HEK293 (cell line): ENCODE data around the gene PTPRF.

Source experiments
- ZNF404 ChIP-seq: fragments of 450-650 bp; formaldehyde crosslinking; IDR thresholded peaks from 2 replicates; pipeline ENCODE4 v1.5.1; 2017; ENCODE audit warnings: missing biosample characterization, missing genetic modification characterization
- TF ChIP-seq, protein P1 (sequence below): sonication (generic); formaldehyde crosslinking; IDR thresholded peaks from 2 replicates; pipeline ENCODE4 v1.8.1; 2022; ENCODE audit warnings: mild to moderate bottlenecking, moderate library complexity, missing genetic modification reagents
- TF ChIP-seq, protein P2 (sequence below): fragments of 450-650 bp; formaldehyde crosslinking; IDR thresholded peaks from 2 replicates; pipeline ENCODE4 v1.5.1; 2016; ENCODE audit warnings: missing biosample characterization, missing genetic modification characterization
- TF ChIP-seq, protein P3 (sequence below): fragments of 450-650 bp; formaldehyde crosslinking; IDR thresholded peaks from 2 replicates; pipeline ENCODE4 v1.5.1; 2016; ENCODE audit warnings: missing biosample characterization, missing genetic modification characterization
- TF ChIP-seq, protein P4 (sequence below): fragments of 450-650 bp; formaldehyde crosslinking; IDR thresholded peaks from 2 replicates; pipeline ENCODE4 v1.5.1; 2016; ENCODE audit warnings: missing biosample characterization, missing genetic modification characterization, borderline replicate concordance
- TF ChIP-seq, protein P5 (sequence below): fragments of 450-650 bp; formaldehyde crosslinking; IDR thresholded peaks from 2 replicates; pipeline ENCODE4 v1.5.1; 2016; ENCODE audit warnings: missing biosample characterization, missing genetic modification characterization, low read depth

DNA sequence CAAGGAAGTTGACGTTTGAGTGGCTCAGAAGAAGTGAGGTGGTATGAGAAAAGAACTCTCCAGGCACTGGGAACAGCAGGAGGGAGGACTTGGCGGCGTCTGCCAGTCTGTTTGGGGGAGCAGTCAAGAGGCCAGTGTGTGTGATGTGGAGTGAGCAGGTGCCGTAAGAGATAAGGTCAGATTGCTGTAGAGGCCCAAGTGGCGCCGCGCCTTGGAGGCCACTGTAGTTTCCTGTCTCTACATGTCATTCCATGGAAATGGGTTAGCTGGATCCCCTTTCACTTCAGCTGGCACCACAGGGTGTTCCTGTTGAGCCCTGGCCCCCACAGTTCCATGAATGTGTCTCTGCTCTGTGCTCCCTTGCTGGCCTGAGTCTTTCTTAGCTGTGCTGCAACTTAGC is 35.5 kb upstream of the PTPRF start:
- TF ChIP-seq, protein P1, sequence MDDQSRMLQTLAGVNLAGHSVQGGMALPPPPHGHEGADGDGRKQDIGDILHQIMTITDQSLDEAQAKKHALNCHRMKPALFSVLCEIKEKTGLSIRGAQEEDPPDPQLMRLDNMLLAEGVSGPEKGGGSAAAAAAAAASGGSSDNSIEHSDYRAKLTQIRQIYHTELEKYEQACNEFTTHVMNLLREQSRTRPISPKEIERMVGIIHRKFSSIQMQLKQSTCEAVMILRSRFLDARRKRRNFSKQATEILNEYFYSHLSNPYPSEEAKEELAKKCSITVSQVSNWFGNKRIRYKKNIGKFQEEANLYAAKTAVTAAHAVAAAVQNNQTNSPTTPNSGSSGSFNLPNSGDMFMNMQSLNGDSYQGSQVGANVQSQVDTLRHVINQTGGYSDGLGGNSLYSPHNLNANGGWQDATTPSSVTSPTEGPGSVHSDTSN (CRISPR knock-in tag), result no peak
- TF ChIP-seq, protein P2, sequence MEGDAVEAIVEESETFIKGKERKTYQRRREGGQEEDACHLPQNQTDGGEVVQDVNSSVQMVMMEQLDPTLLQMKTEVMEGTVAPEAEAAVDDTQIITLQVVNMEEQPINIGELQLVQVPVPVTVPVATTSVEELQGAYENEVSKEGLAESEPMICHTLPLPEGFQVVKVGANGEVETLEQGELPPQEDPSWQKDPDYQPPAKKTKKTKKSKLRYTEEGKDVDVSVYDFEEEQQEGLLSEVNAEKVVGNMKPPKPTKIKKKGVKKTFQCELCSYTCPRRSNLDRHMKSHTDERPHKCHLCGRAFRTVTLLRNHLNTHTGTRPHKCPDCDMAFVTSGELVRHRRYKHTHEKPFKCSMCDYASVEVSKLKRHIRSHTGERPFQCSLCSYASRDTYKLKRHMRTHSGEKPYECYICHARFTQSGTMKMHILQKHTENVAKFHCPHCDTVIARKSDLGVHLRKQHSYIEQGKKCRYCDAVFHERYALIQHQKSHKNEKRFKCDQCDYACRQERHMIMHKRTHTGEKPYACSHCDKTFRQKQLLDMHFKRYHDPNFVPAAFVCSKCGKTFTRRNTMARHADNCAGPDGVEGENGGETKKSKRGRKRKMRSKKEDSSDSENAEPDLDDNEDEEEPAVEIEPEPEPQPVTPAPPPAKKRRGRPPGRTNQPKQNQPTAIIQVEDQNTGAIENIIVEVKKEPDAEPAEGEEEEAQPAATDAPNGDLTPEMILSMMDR, result no peak
- TF ChIP-seq, protein P3, sequence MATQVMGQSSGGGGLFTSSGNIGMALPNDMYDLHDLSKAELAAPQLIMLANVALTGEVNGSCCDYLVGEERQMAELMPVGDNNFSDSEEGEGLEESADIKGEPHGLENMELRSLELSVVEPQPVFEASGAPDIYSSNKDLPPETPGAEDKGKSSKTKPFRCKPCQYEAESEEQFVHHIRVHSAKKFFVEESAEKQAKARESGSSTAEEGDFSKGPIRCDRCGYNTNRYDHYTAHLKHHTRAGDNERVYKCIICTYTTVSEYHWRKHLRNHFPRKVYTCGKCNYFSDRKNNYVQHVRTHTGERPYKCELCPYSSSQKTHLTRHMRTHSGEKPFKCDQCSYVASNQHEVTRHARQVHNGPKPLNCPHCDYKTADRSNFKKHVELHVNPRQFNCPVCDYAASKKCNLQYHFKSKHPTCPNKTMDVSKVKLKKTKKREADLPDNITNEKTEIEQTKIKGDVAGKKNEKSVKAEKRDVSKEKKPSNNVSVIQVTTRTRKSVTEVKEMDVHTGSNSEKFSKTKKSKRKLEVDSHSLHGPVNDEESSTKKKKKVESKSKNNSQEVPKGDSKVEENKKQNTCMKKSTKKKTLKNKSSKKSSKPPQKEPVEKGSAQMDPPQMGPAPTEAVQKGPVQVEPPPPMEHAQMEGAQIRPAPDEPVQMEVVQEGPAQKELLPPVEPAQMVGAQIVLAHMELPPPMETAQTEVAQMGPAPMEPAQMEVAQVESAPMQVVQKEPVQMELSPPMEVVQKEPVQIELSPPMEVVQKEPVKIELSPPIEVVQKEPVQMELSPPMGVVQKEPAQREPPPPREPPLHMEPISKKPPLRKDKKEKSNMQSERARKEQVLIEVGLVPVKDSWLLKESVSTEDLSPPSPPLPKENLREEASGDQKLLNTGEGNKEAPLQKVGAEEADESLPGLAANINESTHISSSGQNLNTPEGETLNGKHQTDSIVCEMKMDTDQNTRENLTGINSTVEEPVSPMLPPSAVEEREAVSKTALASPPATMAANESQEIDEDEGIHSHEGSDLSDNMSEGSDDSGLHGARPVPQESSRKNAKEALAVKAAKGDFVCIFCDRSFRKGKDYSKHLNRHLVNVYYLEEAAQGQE (tag by site-specific recombination), result no peak
- TF ChIP-seq, protein P4, sequence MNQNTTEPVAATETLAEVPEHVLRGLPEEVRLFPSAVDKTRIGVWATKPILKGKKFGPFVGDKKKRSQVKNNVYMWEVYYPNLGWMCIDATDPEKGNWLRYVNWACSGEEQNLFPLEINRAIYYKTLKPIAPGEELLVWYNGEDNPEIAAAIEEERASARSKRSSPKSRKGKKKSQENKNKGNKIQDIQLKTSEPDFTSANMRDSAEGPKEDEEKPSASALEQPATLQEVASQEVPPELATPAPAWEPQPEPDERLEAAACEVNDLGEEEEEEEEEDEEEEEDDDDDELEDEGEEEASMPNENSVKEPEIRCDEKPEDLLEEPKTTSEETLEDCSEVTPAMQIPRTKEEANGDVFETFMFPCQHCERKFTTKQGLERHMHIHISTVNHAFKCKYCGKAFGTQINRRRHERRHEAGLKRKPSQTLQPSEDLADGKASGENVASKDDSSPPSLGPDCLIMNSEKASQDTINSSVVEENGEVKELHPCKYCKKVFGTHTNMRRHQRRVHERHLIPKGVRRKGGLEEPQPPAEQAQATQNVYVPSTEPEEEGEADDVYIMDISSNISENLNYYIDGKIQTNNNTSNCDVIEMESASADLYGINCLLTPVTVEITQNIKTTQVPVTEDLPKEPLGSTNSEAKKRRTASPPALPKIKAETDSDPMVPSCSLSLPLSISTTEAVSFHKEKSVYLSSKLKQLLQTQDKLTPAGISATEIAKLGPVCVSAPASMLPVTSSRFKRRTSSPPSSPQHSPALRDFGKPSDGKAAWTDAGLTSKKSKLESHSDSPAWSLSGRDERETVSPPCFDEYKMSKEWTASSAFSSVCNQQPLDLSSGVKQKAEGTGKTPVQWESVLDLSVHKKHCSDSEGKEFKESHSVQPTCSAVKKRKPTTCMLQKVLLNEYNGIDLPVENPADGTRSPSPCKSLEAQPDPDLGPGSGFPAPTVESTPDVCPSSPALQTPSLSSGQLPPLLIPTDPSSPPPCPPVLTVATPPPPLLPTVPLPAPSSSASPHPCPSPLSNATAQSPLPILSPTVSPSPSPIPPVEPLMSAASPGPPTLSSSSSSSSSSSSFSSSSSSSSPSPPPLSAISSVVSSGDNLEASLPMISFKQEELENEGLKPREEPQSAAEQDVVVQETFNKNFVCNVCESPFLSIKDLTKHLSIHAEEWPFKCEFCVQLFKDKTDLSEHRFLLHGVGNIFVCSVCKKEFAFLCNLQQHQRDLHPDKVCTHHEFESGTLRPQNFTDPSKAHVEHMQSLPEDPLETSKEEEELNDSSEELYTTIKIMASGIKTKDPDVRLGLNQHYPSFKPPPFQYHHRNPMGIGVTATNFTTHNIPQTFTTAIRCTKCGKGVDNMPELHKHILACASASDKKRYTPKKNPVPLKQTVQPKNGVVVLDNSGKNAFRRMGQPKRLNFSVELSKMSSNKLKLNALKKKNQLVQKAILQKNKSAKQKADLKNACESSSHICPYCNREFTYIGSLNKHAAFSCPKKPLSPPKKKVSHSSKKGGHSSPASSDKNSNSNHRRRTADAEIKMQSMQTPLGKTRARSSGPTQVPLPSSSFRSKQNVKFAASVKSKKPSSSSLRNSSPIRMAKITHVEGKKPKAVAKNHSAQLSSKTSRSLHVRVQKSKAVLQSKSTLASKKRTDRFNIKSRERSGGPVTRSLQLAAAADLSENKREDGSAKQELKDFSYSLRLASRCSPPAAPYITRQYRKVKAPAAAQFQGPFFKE (tag by site-specific recombination), result no peak
- TF ChIP-seq, protein P5, sequence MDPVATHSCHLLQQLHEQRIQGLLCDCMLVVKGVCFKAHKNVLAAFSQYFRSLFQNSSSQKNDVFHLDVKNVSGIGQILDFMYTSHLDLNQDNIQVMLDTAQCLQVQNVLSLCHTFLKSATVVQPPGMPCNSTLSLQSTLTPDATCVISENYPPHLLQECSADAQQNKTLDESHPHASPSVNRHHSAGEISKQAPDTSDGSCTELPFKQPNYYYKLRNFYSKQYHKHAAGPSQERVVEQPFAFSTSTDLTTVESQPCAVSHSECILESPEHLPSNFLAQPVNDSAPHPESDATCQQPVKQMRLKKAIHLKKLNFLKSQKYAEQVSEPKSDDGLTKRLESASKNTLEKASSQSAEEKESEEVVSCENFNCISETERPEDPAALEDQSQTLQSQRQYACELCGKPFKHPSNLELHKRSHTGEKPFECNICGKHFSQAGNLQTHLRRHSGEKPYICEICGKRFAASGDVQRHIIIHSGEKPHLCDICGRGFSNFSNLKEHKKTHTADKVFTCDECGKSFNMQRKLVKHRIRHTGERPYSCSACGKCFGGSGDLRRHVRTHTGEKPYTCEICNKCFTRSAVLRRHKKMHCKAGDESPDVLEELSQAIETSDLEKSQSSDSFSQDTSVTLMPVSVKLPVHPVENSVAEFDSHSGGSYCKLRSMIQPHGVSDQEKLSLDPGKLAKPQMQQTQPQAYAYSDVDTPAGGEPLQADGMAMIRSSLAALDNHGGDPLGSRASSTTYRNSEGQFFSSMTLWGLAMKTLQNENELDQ (tag by site-specific recombination), result no peak
- no peak for TF ChIP-seq ZNF404
